ENCODE results near the gene SLFN12. TPM values are rescaled to one million over a fixed set of nuclear protein-coding genes. Genes with fewer than 3 reads are reported as not detected.
A peak's percentile ranks its signal among the peaks of the same experiment; 100 is the strongest.

SLFN12 gene
- total and polyA plus RNA-seq, 3 experiments from 2014 or later = 2.5 to 7.9 (median 7.4) TPM

DNA sequence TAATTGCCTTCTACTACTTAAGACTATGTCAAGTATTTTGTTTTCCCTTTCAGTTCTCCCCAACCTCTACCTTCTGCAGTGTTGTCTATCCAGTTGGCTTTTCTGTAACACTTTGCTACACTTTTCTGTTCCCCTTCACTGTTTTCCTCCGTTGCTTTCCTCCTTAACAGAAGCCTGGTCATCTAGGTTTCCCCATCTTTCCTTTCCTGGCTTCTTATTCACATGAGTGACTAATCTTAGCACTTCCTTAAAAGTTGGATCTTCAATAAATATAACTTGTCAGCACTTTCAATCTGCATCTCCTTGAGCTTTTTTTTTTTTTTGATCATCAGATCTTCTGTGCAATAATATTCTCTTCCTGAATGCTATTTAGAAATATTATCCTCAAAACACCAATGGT lies 56.1 kb downstream of the SLFN12 start:
- DNase-seq = no peak
- Histone ChIP-seq H3K9me3 (ENCODE audit: low read length) (no peaks in the 10 kb centered on the region), H3K27me3 (ENCODE audit: insufficient read depth, low read length, poor library complexity, severe bottlenecking) (no peaks in the 10 kb centered on the region), H3K36me3 (ENCODE audit: insufficient read depth, low read length) (no peaks in the 10 kb centered on the region), H3K4me1 (ENCODE audit: insufficient read depth, low read length) (no peaks in the 10 kb centered on the region), H3K4me3 (ENCODE audit: low read length) (no peak overlapping the region), H3K27ac (ENCODE audit: low read depth, low read length) (no peak overlapping the region)
- Mint-ChIP-seq H3K9me3 (no peaks in the 10 kb centered on the region), H3K4me1 (peaks cover 32 to 39% (median 37%) of the 10 kb centered on the region in 3 donors), H3K36me3 (peaks cover 0 to 17% (median 0%) of the 10 kb centered on the region in 3 donors), H3K27ac (peak overlapping the region; percentile 43 to 92 (median 77)), H3K27me3 (peaks cover 0 to 1% of the 10 kb centered on the region in 2 donors), H3K4me3 (peak overlapping the region in 6 of 7 donors; percentile 12 to 75 (median 32))
- ChIA-PET POLR2A (no interaction called here), CTCF (no interaction called here)

DNA sequence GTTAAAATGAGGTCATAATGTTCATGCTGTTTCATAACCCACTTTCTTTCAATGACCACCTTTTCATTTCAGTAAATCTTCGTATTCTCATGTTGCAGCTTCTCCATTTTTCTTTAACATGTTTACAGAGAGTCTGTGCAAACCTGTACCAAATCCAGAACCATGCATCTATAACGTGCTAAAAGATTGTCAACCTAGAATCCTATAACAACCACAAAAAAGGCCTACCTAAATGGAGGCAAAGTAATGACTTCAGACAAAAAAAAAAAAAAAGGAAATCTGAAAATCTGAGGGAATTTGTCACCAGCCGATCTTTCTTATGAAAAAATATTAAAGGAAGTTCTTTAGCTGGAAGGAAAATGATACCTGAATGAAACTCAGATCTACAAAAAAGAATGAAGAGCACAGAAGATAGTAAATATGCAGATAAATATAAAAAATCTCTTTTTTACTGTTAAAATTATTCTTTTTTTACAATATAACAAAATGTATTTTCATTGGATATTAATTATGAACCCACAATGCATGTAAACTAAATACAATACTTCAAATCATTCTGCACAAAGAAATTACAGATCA lies 57.4 kb downstream of the SLFN12 start:
- H3K4me1 Mint-ChIP-seq = peaks cover 46 to 53% (median 48%) of the 10 kb centered on the region in 3 donors
- Histone ChIP-seq H3K4me1 (ENCODE audit: insufficient read depth, low read length) (no peaks in the 10 kb centered on the region), H3K27me3 (ENCODE audit: insufficient read depth, low read length, poor library complexity, severe bottlenecking) (no peaks in the 10 kb centered on the region), H3K9me3 (ENCODE audit: low read length) (no peaks in the 10 kb centered on the region), H3K36me3 (ENCODE audit: insufficient read depth, low read length) (no peaks in the 10 kb centered on the region), H3K4me3 (ENCODE audit: low read length) (peak overlapping the region; percentile 97), H3K27ac (ENCODE audit: low read depth, low read length) (peak overlapping the region; percentile 87)
- peaks cover 0 to 20% (median 8%) of the 10 kb centered on the region in 3 donors for H3K36me3 Mint-ChIP-seq
- DNase-seq = no peak
- peak overlapping the region; percentile 98 to 100 (median 100) for H3K27ac Mint-ChIP-seq
- peak overlapping the region; percentile 96 to 100 (median 99) for H3K4me3 Mint-ChIP-seq
- H3K27me3 Mint-ChIP-seq = peaks cover 0 to 1% of the 10 kb centered on the region in 2 donors
- CTCF ChIA-PET = interaction anchor here (1.3 to 2.2 kb wide), 2 partner anchors 62 to 113 kb away, joined by 4 to 13 read pairs; no protein-coding TSS in a partner anchor
- POLR2A ChIA-PET = interaction anchor here (0.6 to 2.1 kb wide), 6 partner anchors 56 to 113 kb away, joined by 3 to 9 read pairs (median 4); partner anchors contain the start of gene SLFN13
- H3K9me3 Mint-ChIP-seq = peaks cover 4 to 9% (median 4%) of the 10 kb centered on the region in 5 donors

DNA sequence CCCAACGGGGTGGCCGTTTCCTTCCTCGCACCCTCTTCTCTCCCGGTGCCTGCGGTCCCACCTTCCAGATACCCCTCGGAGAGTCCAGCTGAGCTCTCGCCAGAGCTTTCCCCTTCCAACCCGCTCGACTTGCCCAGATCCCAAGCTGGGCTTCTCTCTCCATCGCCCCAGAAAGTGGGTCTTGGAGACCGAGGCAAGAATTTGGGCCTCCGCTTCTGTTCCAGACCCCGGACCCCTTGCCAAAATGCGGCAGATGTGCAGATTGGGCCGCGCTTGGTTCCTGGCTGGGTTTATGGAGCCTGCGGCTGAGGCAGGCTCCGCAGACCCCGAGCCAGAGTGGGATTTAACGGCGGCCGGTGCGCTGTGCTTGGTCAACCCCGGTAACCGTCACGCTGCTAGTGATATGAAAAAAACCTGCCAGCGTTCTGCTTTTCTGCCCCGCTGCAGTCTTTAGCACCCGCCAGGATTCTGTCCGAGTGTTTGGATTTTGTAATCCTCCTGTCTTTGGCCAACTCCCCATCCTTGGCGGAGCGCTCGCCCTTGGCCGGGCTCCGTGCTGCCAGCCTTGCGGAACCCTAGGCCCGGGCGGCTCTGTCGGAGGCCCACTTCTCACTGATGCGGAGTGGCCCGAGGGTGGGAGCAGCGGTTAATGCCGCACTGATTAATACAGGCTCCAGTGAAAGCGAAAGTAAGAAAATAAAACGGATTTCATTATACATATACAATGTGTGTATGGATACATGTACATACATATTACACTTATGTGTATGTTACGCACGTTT lies 58.1 kb downstream of the SLFN12 start:
- Mint-ChIP-seq H3K9me3 (peaks cover 4 to 13% (median 6%) of the 10 kb centered on the region in 5 donors), H3K4me1 (peaks cover 53 to 60% (median 53%) of the 10 kb centered on the region in 3 donors), H3K27me3 (peaks cover 0 to 1% of the 10 kb centered on the region in 2 donors), H3K4me3 (peak overlapping the region; percentile 96 to 100 (median 99)), H3K36me3 (peaks cover 0 to 23% (median 14%) of the 10 kb centered on the region in 3 donors), H3K27ac (peak overlapping the region; percentile 98 to 100 (median 100))
- Histone ChIP-seq H3K27ac (ENCODE audit: low read depth, low read length) (peak overlapping the region; percentile 87), H3K36me3 (ENCODE audit: insufficient read depth, low read length) (no peaks in the 10 kb centered on the region), H3K27me3 (ENCODE audit: insufficient read depth, low read length, poor library complexity, severe bottlenecking) (no peaks in the 10 kb centered on the region), H3K9me3 (ENCODE audit: low read length) (no peaks in the 10 kb centered on the region), H3K4me1 (ENCODE audit: insufficient read depth, low read length) (peaks cover 4% of the 10 kb centered on the region), H3K4me3 (ENCODE audit: low read length) (peak overlapping the region; percentile 97)
- ChIA-PET CTCF (interaction anchor here (0.6 to 2.2 kb wide), 7 partner anchors 36 to 212 kb away, joined by 3 to 13 read pairs (median 3); no protein-coding TSS in a partner anchor), POLR2A (interaction anchor here (0.6 to 2.3 kb wide), 13 partner anchors 10 to 233 kb away, joined by 3 to 13 read pairs (median 5); partner anchors contain the start of genes SLFN12L and SLFN13)
- DNase-seq = peak; percentile 24 to 76 (median 41)

DNA sequence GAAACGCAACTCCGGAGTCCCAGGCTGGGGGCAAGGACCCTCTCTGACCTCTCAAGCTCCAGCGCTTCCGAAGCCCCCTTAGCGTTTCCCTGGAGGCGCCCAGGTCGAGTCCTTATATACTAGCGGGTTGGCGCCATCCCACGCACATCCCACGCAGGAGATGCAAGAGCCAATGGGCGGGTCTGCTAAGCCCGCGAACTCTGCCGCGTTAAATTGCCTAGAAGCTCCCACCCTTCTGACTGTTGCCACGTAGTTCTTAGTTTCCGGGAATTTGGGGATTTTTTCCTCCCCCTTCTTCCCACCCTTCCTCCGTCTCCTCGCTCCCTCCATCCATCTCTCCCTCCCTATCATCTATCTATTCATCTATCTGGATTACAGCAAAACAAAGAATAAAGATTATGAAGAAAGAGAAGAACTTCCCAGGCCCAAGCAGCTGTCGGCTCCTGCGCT lies 58.7 kb downstream of the SLFN12 start, which contains the start of gene SLFN11:
SLFN11 (minus strand) TSS at position 88 of the 450 bp plus-strand sequence. CDS start 9,814 bp downstream, outside the sequence.
- Histone ChIP-seq H3K4me3 (ENCODE audit: low read length) (peak within 1 kb of the TSS; percentile 97), H3K27me3 (ENCODE audit: insufficient read depth, low read length, poor library complexity, severe bottlenecking) (no peaks in the 10 kb centered on the region), H3K27ac (ENCODE audit: low read depth, low read length) (peak within 1 kb of the TSS; percentile 87), H3K4me1 (ENCODE audit: insufficient read depth, low read length) (peaks cover 8% of the 10 kb centered on the region), H3K36me3 (ENCODE audit: insufficient read depth, low read length) (no peaks in the 10 kb centered on the region), H3K9me3 (ENCODE audit: low read length) (no peaks in the 10 kb centered on the region)
- Mint-ChIP-seq H3K4me1 (peaks cover 56 to 65% (median 59%) of the 10 kb centered on the region in 3 donors), H3K4me3 (peak within 1 kb of the TSS; percentile 96 to 100 (median 99)), H3K36me3 (peaks cover 3 to 25% (median 15%) of the 10 kb centered on the region in 3 donors), H3K9me3 (peaks cover 4 to 13% (median 6%) of the 10 kb centered on the region in 5 donors), H3K27ac (peak within 1 kb of the TSS; percentile 98 to 100 (median 100)), H3K27me3 (peaks cover 0 to 1% of the 10 kb centered on the region in 2 donors)
- CTCF ChIA-PET = interaction anchor here (0.6 to 2.2 kb wide), 9 partner anchors 13 to 212 kb away, joined by 3 to 13 read pairs (median 3); no protein-coding TSS in a partner anchor
- POLR2A ChIA-PET = interaction anchor here (0.6 to 2.3 kb wide), 13 partner anchors 10 to 234 kb away, joined by 3 to 13 read pairs (median 5); partner anchors contain the start of genes SLFN12L and SLFN13
- peak; percentile 82 to 92 (median 85) for DNase-seq

DNA sequence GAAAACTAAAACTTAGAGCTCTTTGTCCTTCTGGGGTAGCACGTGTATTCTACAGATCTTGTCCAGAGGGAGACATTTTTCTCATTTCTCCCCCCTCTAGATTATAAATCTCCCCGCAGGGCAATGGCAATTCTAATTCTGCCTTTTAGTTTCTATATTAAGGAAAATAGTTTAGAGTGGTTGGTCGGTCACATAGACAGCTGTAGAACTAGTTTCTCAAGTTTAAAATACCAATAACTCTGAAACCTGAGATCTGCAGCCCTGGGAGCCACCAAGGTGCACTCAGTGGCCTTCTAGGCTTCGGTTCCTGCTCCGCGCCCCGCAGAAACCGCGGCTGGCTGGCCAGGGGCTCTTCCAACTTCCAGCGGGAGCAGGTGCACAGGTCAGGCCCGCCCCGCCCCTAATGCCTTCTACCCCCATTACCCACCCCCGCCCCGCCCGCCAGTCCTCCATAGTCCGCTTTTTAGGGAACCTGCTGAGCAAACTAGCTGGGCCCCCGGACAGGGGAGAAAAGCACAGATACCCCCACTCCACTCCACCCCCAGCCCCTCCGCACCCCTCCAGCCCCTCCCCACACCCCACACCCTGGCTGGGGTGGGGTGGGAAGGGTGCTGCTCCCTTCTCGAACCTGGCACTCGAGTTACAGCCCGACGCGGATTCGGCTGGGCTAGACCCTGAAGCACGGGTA lies 59.3 kb downstream of the SLFN12 start:
- peaks cover 62 to 68% (median 65%) of the 10 kb centered on the region in 3 donors for H3K4me1 Mint-ChIP-seq
- H3K4me3 ChIP-seq (ENCODE audit: low read length) = peak overlapping the region; percentile 97
- peak overlapping the region; percentile 96 to 100 (median 99) for H3K4me3 Mint-ChIP-seq
- H3K36me3 ChIP-seq (ENCODE audit: insufficient read depth, low read length) = no peaks in the 10 kb centered on the region
- no peaks in the 10 kb centered on the region for H3K9me3 ChIP-seq (ENCODE audit: low read length)
- peaks cover 14% of the 10 kb centered on the region for H3K4me1 ChIP-seq (ENCODE audit: insufficient read depth, low read length)
- peaks cover 4 to 26% (median 15%) of the 10 kb centered on the region in 3 donors for H3K36me3 Mint-ChIP-seq
- ChIA-PET CTCF (interaction anchor here (1.0 to 2.2 kb wide), 6 partner anchors 12 to 213 kb away, joined by 3 to 13 read pairs (median 4); no protein-coding TSS in a partner anchor), POLR2A (interaction anchor here (0.6 to 2.3 kb wide), 12 partner anchors 10 to 234 kb away, joined by 3 to 13 read pairs (median 6); partner anchors contain the start of genes SLFN12L and SLFN13)
- peak overlapping the region; percentile 98 to 100 (median 100) for H3K27ac Mint-ChIP-seq
- peaks cover 0 to 1% of the 10 kb centered on the region in 2 donors for H3K27me3 Mint-ChIP-seq
- peaks cover 4 to 13% (median 6%) of the 10 kb centered on the region in 5 donors for H3K9me3 Mint-ChIP-seq
- H3K27ac ChIP-seq (ENCODE audit: low read depth, low read length) = peak overlapping the region; percentile 87
- DNase-seq = peak in 4 of 5 donors; percentile 12 to 35 (median 29)
- H3K27me3 ChIP-seq (ENCODE audit: insufficient read depth, low read length, poor library complexity, severe bottlenecking) = no peaks in the 10 kb centered on the region

DNA sequence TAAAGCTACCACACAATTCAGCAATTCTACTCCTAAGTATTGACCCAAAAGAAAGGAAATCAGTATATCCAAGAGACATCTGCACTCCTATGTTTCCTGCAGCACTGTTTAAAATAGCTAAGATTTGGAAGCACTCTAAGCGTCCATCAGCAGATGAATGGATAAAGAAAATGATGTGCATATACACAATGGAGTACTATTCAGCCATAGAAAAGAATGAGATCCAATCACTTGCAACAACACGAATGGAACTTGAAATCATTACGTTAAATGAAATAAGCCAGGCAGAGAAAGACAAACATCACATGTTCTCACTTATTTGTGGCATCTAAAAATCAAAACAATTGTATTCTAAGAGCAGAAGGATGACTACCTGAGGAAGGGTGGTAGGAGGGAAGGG lies 60.4 kb downstream of the SLFN12 start:
- Mint-ChIP-seq H3K9me3 (peaks cover 4 to 13% (median 6%) of the 10 kb centered on the region in 5 donors), H3K4me1 (peaks cover 67 to 75% (median 74%) of the 10 kb centered on the region in 3 donors), H3K4me3 (peak overlapping the region; percentile 96 to 100 (median 99)), H3K27me3 (peaks cover 0 to 1% of the 10 kb centered on the region in 2 donors), H3K36me3 (peaks cover 4 to 28% (median 15%) of the 10 kb centered on the region in 3 donors), H3K27ac (peak overlapping the region; percentile 18 to 99 (median 82))
- Histone ChIP-seq H3K4me3 (ENCODE audit: low read length) (no peak overlapping the region), H3K9me3 (ENCODE audit: low read length) (no peaks in the 10 kb centered on the region), H3K27me3 (ENCODE audit: insufficient read depth, low read length, poor library complexity, severe bottlenecking) (no peaks in the 10 kb centered on the region), H3K27ac (ENCODE audit: low read depth, low read length) (no peak overlapping the region), H3K36me3 (ENCODE audit: insufficient read depth, low read length) (no peaks in the 10 kb centered on the region), H3K4me1 (ENCODE audit: insufficient read depth, low read length) (peaks cover 21% of the 10 kb centered on the region)
- POLR2A ChIA-PET = no interaction called here
- no peak for DNase-seq
- CTCF ChIA-PET = no interaction called here

Measured in CD8-positive, alpha-beta memory T cell (primary cell).